Stomach (tissue), 9 donors: ENCODE measurements around the gene SRL. TPM values are rescaled to one million over a fixed set of nuclear protein-coding genes. Genes with fewer than 3 reads are reported as not detected.

Source experiments
- DNase-seq, 2 donors: peaks; one replicate each; pipeline versions ENCODE4 v3.0.0 to v3.0.0-alpha.2; 2013 to 2019
- H3K27ac ChIP-seq, 5 donors: fragments of 200-600 bp in 4 of 5; sonication (generic) in 4 of 5; one replicate each; pipeline ENCODE4 v1.5.1; 2013 to 2019; ENCODE audit warnings: mild to moderate bottlenecking in 1 of 5, moderate library complexity in 1 of 5
- H3K27me3 ChIP-seq, 3 donors: fragments of 200-600 bp; sonication (generic); one replicate each; pipeline ENCODE4 v1.5.1; 2017 to 2019; ENCODE audit warnings: mixed run types in 1 of 3
- H3K36me3 ChIP-seq, 4 donors: fragments of 200-600 bp; sonication (generic); 1 replicate in 3 of 4; 2 replicates in 1 of 4; pipeline ENCODE4 v1.5.1; 2016 to 2019
- H3K4me1 ChIP-seq, 4 donors: fragments of 200-600 bp; sonication (generic); one replicate each; pipeline ENCODE4 v1.5.1; 2016 to 2019
- H3K4me3 ChIP-seq, 4 donors: fragments of 200-600 bp; sonication (generic) in 3 of 4; one replicate each; pipeline ENCODE4 v1.5.1; 2016 to 2019; ENCODE audit warnings: mild to moderate bottlenecking in 1 of 4
- H3K9me3 ChIP-seq, 4 donors: fragments of 200-600 bp; sonication (generic); one replicate each; pipeline ENCODE4 v1.5.1; 2016 to 2019
- EP300 ChIP-seq: sonication (generic); formaldehyde crosslinking; IDR thresholded peaks from one replicate; pipeline ENCODE4 v1.6.1; 2017; ENCODE audit warnings: antibody characterized with exemption
- POLR2A ChIP-seq, 4 donors: fragments of 450-650 bp; IDR thresholded peaks; one replicate each; pipeline ENCODE4 v1.6.1; 2016; ENCODE audit warnings: antibody characterized with exemption in 4 of 4, control low read depth in 2 of 4, mild to moderate bottlenecking in 1 of 4, moderate library complexity in 1 of 4
- POLR2AphosphoS5 ChIP-seq, 3 donors: sonication (generic); formaldehyde crosslinking; IDR thresholded peaks; one replicate each; pipeline ENCODE4 v1.6.1; 2016; ENCODE audit warnings: antibody characterized with exemption in 3 of 3
- WGBS, 5 donors: extraction: QIAGEN DNeasy Blood & Tissue Kit in 3 of 5; methylation state at CpG; one replicate each; pipeline versions ENCODE4 v1.1.5 to v1.1.7; 2013 to 2018; 5-methylcytosine and 5-hydroxymethylcytosine counted together
- intact Hi-C: fragments of 100-400 bp; cut with DNase I; formaldehyde crosslinking; loops from one replicate; pipeline ENCODE4 v1.15.1; 2023; ENCODE audit warnings: low total_unique reads
- polyA plus RNA-seq, 3 donors: library from polyadenylated mRNA; stranded (reverse); fragments of 200-250 nt; gene quantifications; one replicate each; pipeline ENCODE4 v1.2.3, GENCODE V29; 2013
- total RNA-seq, 5 donors: library from RNA; depleted of rRNA; stranded (reverse); fragments of >200 nt; gene quantifications; one replicate each; pipeline versions ENCODE4 v1.1.0 to v1.2.3, GENCODE V29; 2014 to 2016
- TF ChIP-seq, protein P1 (sequence below), 7 experiments: fragments of 450-650 bp in 4 of 7; fragments of 200-600 bp in 3 of 7; sonication (generic) in 3 of 7; IDR thresholded peaks; one replicate each; pipeline ENCODE4 v1.5.1; 2016 to 2019; ENCODE audit warnings: antibody characterized with exemption in 7 of 7, control low read depth in 2 of 7, mild to moderate bottlenecking in 1 of 7
- donor health status: healthy with polysubstance abuse.
- donor health status: Bipolar disorder and iron deficiency.
- donor health status: healthy.

Gene SRL
- total and polyA plus RNA-seq, 8 donors: 0.31 to 1.5 (median 0.65) TPM; not detected in 4

DNA sequence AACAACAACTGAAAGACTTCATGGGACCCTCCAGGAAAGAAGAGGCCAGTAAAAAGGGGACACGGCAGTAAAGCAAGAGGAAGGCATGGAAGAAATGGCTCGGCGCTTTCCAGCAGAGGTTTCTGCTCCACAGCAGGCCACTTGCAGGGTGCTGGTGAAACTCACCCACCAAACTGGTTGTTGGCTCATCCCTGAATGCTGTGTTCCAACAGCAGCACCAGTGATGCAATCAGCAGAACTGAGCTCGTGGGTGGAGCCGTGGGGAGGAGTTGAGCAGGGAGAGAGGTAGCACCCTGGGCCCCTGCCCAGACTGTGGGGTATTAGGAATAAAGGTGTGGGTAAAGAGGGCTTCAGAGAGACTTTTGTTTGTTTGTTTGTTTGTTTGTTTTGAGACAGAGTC, 62.9 kb downstream of the SRL start:
- no peak for DNase-seq
- intact Hi-C loops: no loop called here
- Histone ChIP-seq H3K4me3 (no peak overlapping the region), H3K27me3 (no peaks in the 10 kb centered on the region), H3K36me3 (no peaks in the 10 kb centered on the region), H3K9me3 (no peaks in the 10 kb centered on the region), H3K27ac (no peak overlapping the region), H3K4me1 (peaks cover 0 to 10% (median 6%) of the 10 kb centered on the region in 4 donors)
- 66 to 76% (median 69%) methylated on average over 5 of the region's 5 CpGs for WGBS, 5 donors
- TF ChIP-seq POLR2AphosphoS5 (IDR thresholded peaks at IDR 0.05) (no peak), POLR2A (IDR thresholded peaks at IDR 0.05) (no peak), EP300 (no peak)
- TF ChIP-seq, protein P1, sequence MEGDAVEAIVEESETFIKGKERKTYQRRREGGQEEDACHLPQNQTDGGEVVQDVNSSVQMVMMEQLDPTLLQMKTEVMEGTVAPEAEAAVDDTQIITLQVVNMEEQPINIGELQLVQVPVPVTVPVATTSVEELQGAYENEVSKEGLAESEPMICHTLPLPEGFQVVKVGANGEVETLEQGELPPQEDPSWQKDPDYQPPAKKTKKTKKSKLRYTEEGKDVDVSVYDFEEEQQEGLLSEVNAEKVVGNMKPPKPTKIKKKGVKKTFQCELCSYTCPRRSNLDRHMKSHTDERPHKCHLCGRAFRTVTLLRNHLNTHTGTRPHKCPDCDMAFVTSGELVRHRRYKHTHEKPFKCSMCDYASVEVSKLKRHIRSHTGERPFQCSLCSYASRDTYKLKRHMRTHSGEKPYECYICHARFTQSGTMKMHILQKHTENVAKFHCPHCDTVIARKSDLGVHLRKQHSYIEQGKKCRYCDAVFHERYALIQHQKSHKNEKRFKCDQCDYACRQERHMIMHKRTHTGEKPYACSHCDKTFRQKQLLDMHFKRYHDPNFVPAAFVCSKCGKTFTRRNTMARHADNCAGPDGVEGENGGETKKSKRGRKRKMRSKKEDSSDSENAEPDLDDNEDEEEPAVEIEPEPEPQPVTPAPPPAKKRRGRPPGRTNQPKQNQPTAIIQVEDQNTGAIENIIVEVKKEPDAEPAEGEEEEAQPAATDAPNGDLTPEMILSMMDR (IDR thresholded peaks at IDR 0.05): no peak

DNA sequence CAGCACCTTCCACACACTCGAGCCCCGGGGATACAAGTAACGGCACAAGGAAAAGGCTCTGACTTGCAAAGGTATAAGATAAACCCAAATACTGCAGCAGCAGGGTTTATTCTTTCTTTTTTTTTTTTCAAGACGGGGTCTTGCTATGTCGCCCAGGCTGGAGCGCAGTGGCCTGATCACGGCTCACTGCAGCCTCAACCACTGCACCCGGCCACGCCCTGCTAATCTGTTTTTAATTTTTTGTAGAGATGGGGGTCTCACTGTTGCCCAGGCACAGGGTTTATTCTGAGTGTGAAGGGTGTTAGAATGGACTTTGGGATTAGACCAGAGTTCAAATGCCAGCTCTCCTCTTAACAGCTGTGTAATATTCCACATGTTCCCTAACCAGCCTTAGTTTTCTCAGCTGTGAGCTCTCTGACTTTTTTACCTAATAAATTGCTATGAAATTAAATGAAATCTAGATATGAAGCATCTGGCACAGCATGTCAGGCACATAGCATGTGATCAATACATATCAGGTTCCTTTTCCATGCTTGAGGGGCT, 63.3 kb downstream of the SRL start:
- Histone ChIP-seq H3K9me3 (no peaks in the 10 kb centered on the region), H3K4me3 (no peak overlapping the region), H3K27ac (no peak overlapping the region), H3K4me1 (peaks cover 0 to 9% (median 4%) of the 10 kb centered on the region in 4 donors), H3K36me3 (no peaks in the 10 kb centered on the region), H3K27me3 (no peaks in the 10 kb centered on the region)
- no peak for DNase-seq
- 90 to 97% (median 95%) methylated on average over 9 of the region's 9 CpGs for WGBS, 5 donors
- intact Hi-C loops: no loop called here
- no peak for TF ChIP-seq POLR2A (IDR thresholded peaks at IDR 0.05)

DNA sequence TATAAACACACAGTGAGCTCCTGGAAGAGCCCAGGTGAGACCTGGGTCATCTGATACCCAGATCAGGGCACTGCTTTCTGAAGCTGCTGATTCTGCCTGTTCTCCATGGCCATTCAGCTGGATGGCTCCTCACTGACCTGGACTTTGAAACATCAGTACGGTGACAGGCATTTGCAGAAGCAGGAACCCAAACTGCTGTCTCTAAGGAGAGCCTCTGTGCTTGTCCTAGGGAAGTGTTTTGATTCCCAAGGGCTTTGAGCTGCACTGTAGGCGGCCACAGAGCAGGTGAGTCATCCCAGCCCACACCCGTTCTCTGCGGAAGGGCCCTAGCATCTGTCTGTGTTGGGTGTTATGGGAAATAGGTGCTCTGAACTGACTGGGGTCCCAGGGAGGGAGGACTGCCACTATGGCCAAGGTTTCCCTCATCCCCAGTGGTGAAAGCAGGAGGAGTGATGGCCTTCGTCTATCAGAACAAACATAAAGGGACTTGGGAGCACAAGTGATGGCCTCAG, 64.9 kb downstream of the SRL start:
- H3K9me3 ChIP-seq: no peaks in the 10 kb centered on the region
- 45 to 63% (median 57%) methylated on average over 5 of the region's 5 CpGs for WGBS, 5 donors
- DNase-seq: peak in 1 of 2 donors; percentile 30
- intact Hi-C loops: no loop called here
- TF ChIP-seq, protein P1 (IDR thresholded peaks at IDR 0.05): no peak
- TF ChIP-seq POLR2A (IDR thresholded peaks at IDR 0.05) (no peak), POLR2AphosphoS5 (IDR thresholded peaks at IDR 0.05) (no peak), EP300 (no peak)
- H3K27me3 ChIP-seq: no peaks in the 10 kb centered on the region
- H3K4me3 ChIP-seq: no peak overlapping the region
- no peaks in the 10 kb centered on the region for H3K36me3 ChIP-seq
- H3K27ac ChIP-seq: no peak overlapping the region
- H3K4me1 ChIP-seq: no peaks in the 10 kb centered on the region

GRCh38 chr16:4175849-4176248, 66.0 kb downstream of the SRL start:
- Histone ChIP-seq H3K27ac (no peak overlapping the region), H3K4me1 (no peaks in the 10 kb centered on the region), H3K4me3 (no peak overlapping the region), H3K9me3 (no peaks in the 10 kb centered on the region), H3K36me3 (no peaks in the 10 kb centered on the region), H3K27me3 (no peaks in the 10 kb centered on the region)
- TF ChIP-seq, protein P1 (IDR thresholded peaks at IDR 0.05): no peak
- no peak for TF ChIP-seq POLR2AphosphoS5 (IDR thresholded peaks at IDR 0.05)
- TF ChIP-seq POLR2A (IDR thresholded peaks at IDR 0.05): no peak
- TF ChIP-seq EP300: no peak
- intact Hi-C loops: no loop called here
- DNase-seq: no peak
- 84 to 92% (median 89%) methylated on average over 2 of the region's 2 CpGs for WGBS, 5 donors

GRCh38 chr16:4172070-4172469, 69.8 kb downstream of the SRL start:
- Histone ChIP-seq H3K4me1 (no peaks in the 10 kb centered on the region), H3K4me3 (no peak overlapping the region), H3K27ac (no peak overlapping the region), H3K9me3 (no peaks in the 10 kb centered on the region), H3K36me3 (no peaks in the 10 kb centered on the region), H3K27me3 (no peaks in the 10 kb centered on the region)
- intact Hi-C loops: no loop called here
- 61 to 78% (median 75%) methylated on average over 3 of the region's 3 CpGs for WGBS, 5 donors
- TF ChIP-seq, protein P1 (IDR thresholded peaks at IDR 0.05): no peak
- no peak for TF ChIP-seq EP300
- TF ChIP-seq POLR2AphosphoS5 (IDR thresholded peaks at IDR 0.05): no peak
- no peak for TF ChIP-seq POLR2A (IDR thresholded peaks at IDR 0.05)
- DNase-seq: no peak
